Measurements from ENCODE around the gene ADAM17. TPM values are rescaled to one million over a fixed set of nuclear protein-coding genes. Genes with fewer than 3 reads are reported as not detected.

ADAM17 gene
- polyA plus RNA-seq, 1 of the 3 experiments (the other 2 are of a cell fraction) = 17.1 TPM

DNA sequence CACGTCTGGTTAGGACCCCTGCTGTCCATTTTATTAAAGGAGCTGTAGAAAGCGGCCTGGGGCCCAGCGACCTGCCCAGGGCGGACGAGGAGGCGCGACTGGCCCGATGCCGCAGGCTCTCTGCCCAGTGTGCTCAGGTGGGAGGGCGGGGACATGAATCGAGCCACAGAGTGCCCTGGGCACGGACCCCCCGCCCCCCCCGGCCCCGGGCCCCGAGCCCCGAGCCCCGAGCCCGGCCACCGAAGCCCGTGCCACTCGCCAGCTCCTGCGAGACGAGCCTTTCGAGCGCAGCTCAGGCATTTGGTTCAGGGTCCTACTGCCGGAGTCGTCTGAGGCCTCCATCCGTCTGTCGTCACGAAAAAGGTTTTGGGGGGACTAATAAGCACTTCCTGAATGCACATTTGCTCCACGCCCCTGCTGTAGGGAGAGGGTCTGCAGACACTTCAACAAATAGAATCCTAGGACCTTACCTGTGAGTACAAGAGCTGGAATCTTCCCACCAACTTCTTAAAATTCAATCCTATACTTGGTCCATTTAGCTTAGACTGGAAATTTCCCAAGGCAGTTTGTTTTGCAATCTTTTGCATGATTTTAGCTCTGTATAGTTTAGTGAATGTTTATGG lies 602 bp upstream of the ADAM17 start (continued):
- no peak for TF ChIP-seq FOXJ3 (CRISPR knock-in tag; IDR thresholded peaks at IDR 0.05)
- TF ChIP-seq, protein P1, sequence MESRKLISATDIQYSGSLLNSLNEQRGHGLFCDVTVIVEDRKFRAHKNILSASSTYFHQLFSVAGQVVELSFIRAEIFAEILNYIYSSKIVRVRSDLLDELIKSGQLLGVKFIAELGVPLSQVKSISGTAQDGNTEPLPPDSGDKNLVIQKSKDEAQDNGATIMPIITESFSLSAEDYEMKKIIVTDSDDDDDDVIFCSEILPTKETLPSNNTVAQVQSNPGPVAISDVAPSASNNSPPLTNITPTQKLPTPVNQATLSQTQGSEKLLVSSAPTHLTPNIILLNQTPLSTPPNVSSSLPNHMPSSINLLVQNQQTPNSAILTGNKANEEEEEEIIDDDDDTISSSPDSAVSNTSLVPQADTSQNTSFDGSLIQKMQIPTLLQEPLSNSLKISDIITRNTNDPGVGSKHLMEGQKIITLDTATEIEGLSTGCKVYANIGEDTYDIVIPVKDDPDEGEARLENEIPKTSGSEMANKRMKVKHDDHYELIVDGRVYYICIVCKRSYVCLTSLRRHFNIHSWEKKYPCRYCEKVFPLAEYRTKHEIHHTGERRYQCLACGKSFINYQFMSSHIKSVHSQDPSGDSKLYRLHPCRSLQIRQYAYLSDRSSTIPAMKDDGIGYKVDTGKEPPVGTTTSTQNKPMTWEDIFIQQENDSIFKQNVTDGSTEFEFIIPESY (IDR thresholded peaks at IDR 0.05; ENCODE audit: borderline replicate concordance, low read depth) = no peak

GRCh38 chr2:9554921-9555296 lies 721 bp downstream of the ADAM17 start:
- Histone ChIP-seq H2AFZ (ENCODE audit: low read depth) (peak overlapping the region; percentile 77), H3K4me2 (peak overlapping the region; percentile 90), H3K4me3 (ENCODE audit: low read depth in 2 of 2, low read length in 1 of 2) (peak overlapping the region; percentile 96 to 97), H3K27ac (ENCODE audit: low read depth in 2 of 2, low read length in 1 of 2) (peak overlapping the region; percentile 97 to 98), H3K27me3 (ENCODE audit: insufficient read depth) (no peaks in the 10 kb centered on the region), H3K79me2 (ENCODE audit: insufficient read depth) (peaks cover 81% of the 10 kb centered on the region), H3K9ac (peak overlapping the region; percentile 94), H3F3A (replicated peaks; ENCODE audit: insufficient read depth) (peaks cover 41% of the 10 kb centered on the region), H3K4me1 (ENCODE audit: control insufficient read depth in 1 of 2, insufficient read depth in 2 of 2, low read depth in 1 of 2, low read length in 1 of 2) (peaks cover 13 to 23% of the 10 kb centered on the region in 2 experiments; a peak in 3 of 4 replicates), H4K20me1 (ENCODE audit: insufficient read depth) (peaks cover 42% of the 10 kb centered on the region), H3K9me3 (no peaks in the 10 kb centered on the region), H3K36me3 (replicated peaks in 1 of 2; ENCODE audit: control insufficient read depth in 1 of 2, insufficient read depth in 2 of 2, low read length in 1 of 2) (peaks cover 1 to 3% of the 10 kb centered on the region in 2 experiments), H3K9me2 (no peaks in the 10 kb centered on the region)
- DNase-seq = peak; percentile 24
- CTCF ChIA-PET = interaction anchor here (0.7 to 2.7 kb wide), 12 partner anchors 10 to 244 kb away, joined by 3 to 14 read pairs (median 4); partner anchors contain the start of gene IAH1
- POLR2A ChIA-PET = interaction anchor here (0.5 to 3.4 kb wide), 8 partner anchors 10 to 1634 kb away, joined by 3 to 73 read pairs (median 4); partner anchors contain the start of genes TAF1B and YWHAQ
- 1% methylated on average over 9 of the region's 9 CpGs for WGBS (ENCODE audit: low lambda C conversion rate)
- TF ChIP-seq YY1 (IDR thresholded peaks at IDR 0.05; ENCODE audit: low read depth) (no peak), POLR2AphosphoS5 (IDR thresholded peaks at IDR 0.05; ENCODE audit: low read depth, low read length) (peak; percentile 26; the same call in 1 of the 2 replicates)

GRCh38 chr2:9552219-9553178 lies 3.1 kb downstream of the ADAM17 start:
- H3K9me2 ChIP-seq = no peaks in the 10 kb centered on the region
- H3K36me3 ChIP-seq (replicated peaks in 1 of 2; ENCODE audit: control insufficient read depth in 1 of 2, insufficient read depth in 2 of 2, low read length in 1 of 2) = peaks cover 0 to 5% of the 10 kb centered on the region in 2 experiments
- H3K4me2 ChIP-seq = peak overlapping the region; percentile 61
- peaks cover 20 to 22% of the 10 kb centered on the region in 2 experiments; a peak in 3 of 4 replicates for H3K4me1 ChIP-seq (ENCODE audit: control insufficient read depth in 1 of 2, insufficient read depth in 2 of 2, low read depth in 1 of 2, low read length in 1 of 2)
- peaks cover 39% of the 10 kb centered on the region for H3F3A ChIP-seq (replicated peaks; ENCODE audit: insufficient read depth)
- POLR2A ChIA-PET = no interaction called here
- DNase-seq = no peak
- peaks cover 94% of the 10 kb centered on the region for H3K79me2 ChIP-seq (ENCODE audit: insufficient read depth)
- H3K4me3 ChIP-seq (ENCODE audit: low read depth in 2 of 2, low read length in 1 of 2) = peak overlapping the region in 1 of 2 experiments; percentile 21; a peak in 2 of 4 replicates
- WGBS (ENCODE audit: low lambda C conversion rate) = 6% methylated on average over 2 of the region's 2 CpGs
- H4K20me1 ChIP-seq (ENCODE audit: insufficient read depth) = peaks cover 66% of the 10 kb centered on the region
- H3K27ac ChIP-seq (ENCODE audit: low read depth in 2 of 2, low read length in 1 of 2) = peak overlapping the region; percentile 62 to 98
- H3K9me3 ChIP-seq = no peaks in the 10 kb centered on the region
- CTCF ChIA-PET = interaction anchor here (1.3 kb wide), 1 partner anchor 57 kb away, joined by 3 read pairs; no protein-coding TSS in a partner anchor
- no peaks in the 10 kb centered on the region for H3K27me3 ChIP-seq (ENCODE audit: insufficient read depth)
- peak overlapping the region; percentile 4; the same call in 1 of the 2 replicates for H3K9ac ChIP-seq
- H2AFZ ChIP-seq (ENCODE audit: low read depth) = no peak overlapping the region
- TF ChIP-seq CHD2 (IDR thresholded peaks at IDR 0.05; ENCODE audit: low read length, partially characterized antibody) (no peak), IRF3 (IDR thresholded peaks at IDR 0.05; ENCODE audit: low read depth, low read length) (no peak), TCF12 (IDR thresholded peaks at IDR 0.05) (peak; percentile 84), TEAD4 (IDR thresholded peaks at IDR 0.05; ENCODE audit: borderline replicate concordance, insufficient read depth) (no peak), YY1 (IDR thresholded peaks at IDR 0.05; ENCODE audit: low read depth) (no peak), EP300 (IDR thresholded peaks at IDR 0.05; ENCODE audit: borderline replicate concordance in 1 of 2, low read depth in 1 of 2, low read length in 1 of 2) (peak in 1 of 2 experiments; percentile 58; a peak in 1 of 4 replicates), RAD21 (IDR thresholded peaks at IDR 0.05; ENCODE audit: low read length) (no peak), POLR2AphosphoS5 (IDR thresholded peaks at IDR 0.05; ENCODE audit: low read depth, low read length) (no peak; the same call in 1 of the 2 replicates), USF2 (IDR thresholded peaks at IDR 0.05; ENCODE audit: borderline replicate concordance, low read depth, low read length) (no peak), FOXJ3 (CRISPR knock-in tag; IDR thresholded peaks at IDR 0.05) (no peak)
- TF ChIP-seq, protein P2, sequence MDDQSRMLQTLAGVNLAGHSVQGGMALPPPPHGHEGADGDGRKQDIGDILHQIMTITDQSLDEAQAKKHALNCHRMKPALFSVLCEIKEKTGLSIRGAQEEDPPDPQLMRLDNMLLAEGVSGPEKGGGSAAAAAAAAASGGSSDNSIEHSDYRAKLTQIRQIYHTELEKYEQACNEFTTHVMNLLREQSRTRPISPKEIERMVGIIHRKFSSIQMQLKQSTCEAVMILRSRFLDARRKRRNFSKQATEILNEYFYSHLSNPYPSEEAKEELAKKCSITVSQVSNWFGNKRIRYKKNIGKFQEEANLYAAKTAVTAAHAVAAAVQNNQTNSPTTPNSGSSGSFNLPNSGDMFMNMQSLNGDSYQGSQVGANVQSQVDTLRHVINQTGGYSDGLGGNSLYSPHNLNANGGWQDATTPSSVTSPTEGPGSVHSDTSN (IDR thresholded peaks at IDR 0.05) = peak; percentile 49; the same call in 1 of the 2 replicates
- TF ChIP-seq, protein P1 (IDR thresholded peaks at IDR 0.05; ENCODE audit: borderline replicate concordance, low read depth) = 0 out of 2 replicates have a peak, but pooled peaks have one; percentile 4
